ENCODE results near the gene AK8.

The AK8 gene

DNA sequence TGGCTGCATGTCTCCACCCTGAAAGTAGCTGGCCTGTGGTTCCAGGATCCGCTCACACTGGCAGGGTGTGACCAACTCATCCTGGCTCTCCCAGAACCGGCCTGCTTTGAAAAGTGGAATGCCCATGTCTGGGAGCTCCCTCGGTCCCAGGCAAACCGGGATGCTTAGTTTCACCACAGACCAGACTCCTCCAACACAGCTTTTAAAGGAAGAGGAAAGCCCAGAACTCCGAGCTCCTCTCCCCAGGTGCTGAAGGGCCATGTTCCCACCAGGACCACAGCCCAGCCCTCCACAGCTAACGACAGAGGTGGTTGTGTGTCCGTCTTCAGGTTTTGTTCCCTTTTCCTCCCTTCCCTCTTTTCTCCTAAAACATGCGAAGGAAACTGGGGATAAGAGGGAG, 169.8 kb downstream of the AK8 start:
- no peak for DNase-seq (ENCODE audit: extremely low spot score)
- no peak for TF ChIP-seq FOXA1 (IDR thresholded peaks at IDR 0.05)
- TF ChIP-seq LEF1 (IDR thresholded peaks at IDR 0.05; ENCODE audit: borderline replicate concordance) = no peak
- TF ChIP-seq, protein P1, sequence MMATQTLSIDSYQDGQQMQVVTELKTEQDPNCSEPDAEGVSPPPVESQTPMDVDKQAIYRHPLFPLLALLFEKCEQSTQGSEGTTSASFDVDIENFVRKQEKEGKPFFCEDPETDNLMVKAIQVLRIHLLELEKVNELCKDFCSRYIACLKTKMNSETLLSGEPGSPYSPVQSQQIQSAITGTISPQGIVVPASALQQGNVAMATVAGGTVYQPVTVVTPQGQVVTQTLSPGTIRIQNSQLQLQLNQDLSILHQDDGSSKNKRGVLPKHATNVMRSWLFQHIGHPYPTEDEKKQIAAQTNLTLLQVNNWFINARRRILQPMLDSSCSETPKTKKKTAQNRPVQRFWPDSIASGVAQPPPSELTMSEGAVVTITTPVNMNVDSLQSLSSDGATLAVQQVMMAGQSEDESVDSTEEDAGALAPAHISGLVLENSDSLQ (IDR thresholded peaks at IDR 0.05) = no peak
- no peak for TF ChIP-seq TARDBP (IDR thresholded peaks at IDR 0.05)
- TF ChIP-seq NFRKB (IDR thresholded peaks at IDR 0.05) = no peak
- ChIA-PET CTCF (no interaction called here), POLR2A (no interaction called here)

DNA sequence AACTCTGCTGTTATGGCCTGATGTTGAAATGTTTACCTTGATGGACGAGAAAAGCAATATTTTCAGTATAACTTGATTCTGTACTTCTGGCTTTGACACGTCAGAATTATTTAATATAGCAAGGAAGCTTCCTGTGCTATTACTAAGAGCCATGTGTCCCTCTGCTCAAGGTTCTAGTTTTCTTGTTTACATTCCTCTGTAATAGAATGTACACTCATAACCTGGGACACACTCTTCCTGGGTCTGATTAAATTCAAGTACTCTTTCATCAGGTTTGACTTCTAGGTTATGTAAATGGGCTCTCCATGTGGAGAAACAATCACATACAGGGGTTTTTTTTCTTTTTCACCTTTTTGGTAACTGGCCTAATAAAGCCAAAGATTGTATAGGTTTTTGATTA, 174.7 kb downstream of the AK8 start:
- CTCF ChIA-PET = no interaction called here
- POLR2A ChIA-PET = no interaction called here

DNA sequence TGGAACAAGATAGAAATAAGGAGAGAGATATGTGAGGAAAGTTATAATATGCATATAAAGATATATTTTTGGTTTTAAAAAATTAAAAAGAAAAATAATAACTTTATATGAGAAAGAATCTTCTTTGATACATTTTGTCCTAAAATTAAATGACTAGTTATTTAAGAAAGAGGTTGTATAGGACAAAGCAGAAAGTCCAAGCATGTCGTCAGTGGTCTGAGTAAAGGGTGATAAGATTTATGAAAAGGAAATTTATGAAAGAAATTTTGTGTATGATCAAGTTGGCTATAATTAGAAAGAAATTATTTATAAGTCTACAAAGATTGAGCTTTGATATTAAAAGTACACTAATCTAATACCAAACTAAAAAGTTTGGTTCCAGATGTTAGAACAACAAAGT, 175.8 kb downstream of the AK8 start:
- ChIA-PET POLR2A (no interaction called here), CTCF (no interaction called here)
- no peak for DNase-seq (ENCODE audit: extremely low spot score)
- TF ChIP-seq LEF1 (IDR thresholded peaks at IDR 0.05; ENCODE audit: borderline replicate concordance) (no peak), TARDBP (IDR thresholded peaks at IDR 0.05) (no peak), SUZ12 (IDR thresholded peaks at IDR 0.05) (no peak), L3MBTL2 (conservative IDR thresholded peaks at IDR 0.05) (no peak), CTBP1 (IDR thresholded peaks at IDR 0.05; ENCODE audit: borderline replicate concordance) (no peak), FOXK2 (IDR thresholded peaks at IDR 0.05) (no peak), FOXM1 (IDR thresholded peaks at IDR 0.05; ENCODE audit: borderline replicate concordance) (no peak), ZNF384 (IDR thresholded peaks at IDR 0.05) (no peak), NFRKB (IDR thresholded peaks at IDR 0.05) (no peak), ARNT (IDR thresholded peaks at IDR 0.05) (no peak), FOXA1 (IDR thresholded peaks at IDR 0.05) (no peak), BHLHE40 (IDR thresholded peaks at IDR 0.05; ENCODE audit: borderline replicate concordance) (no peak), ELF4 (IDR thresholded peaks at IDR 0.05) (no peak), HDGF (IDR thresholded peaks at IDR 0.05; ENCODE audit: borderline replicate concordance) (no peak), SP1 (IDR thresholded peaks at IDR 0.05) (no peak)
- TF ChIP-seq, protein P1 (IDR thresholded peaks at IDR 0.05) = no peak

More for the DNA sequence above, 174.7 kb downstream of the AK8 start:
- TF ChIP-seq, protein P1 (IDR thresholded peaks at IDR 0.05) = no peak
- TF ChIP-seq NFRKB (IDR thresholded peaks at IDR 0.05) (no peak), HDGF (IDR thresholded peaks at IDR 0.05; ENCODE audit: borderline replicate concordance) (no peak), FOXA1 (IDR thresholded peaks at IDR 0.05) (no peak), CTBP1 (IDR thresholded peaks at IDR 0.05; ENCODE audit: borderline replicate concordance) (no peak), ELF4 (IDR thresholded peaks at IDR 0.05) (no peak), SUZ12 (IDR thresholded peaks at IDR 0.05) (no peak), TARDBP (IDR thresholded peaks at IDR 0.05) (no peak), BHLHE40 (IDR thresholded peaks at IDR 0.05; ENCODE audit: borderline replicate concordance) (no peak), ZNF384 (IDR thresholded peaks at IDR 0.05) (no peak), L3MBTL2 (conservative IDR thresholded peaks at IDR 0.05) (no peak), SP1 (IDR thresholded peaks at IDR 0.05) (no peak), LEF1 (IDR thresholded peaks at IDR 0.05; ENCODE audit: borderline replicate concordance) (no peak), FOXM1 (IDR thresholded peaks at IDR 0.05; ENCODE audit: borderline replicate concordance) (no peak), ARNT (IDR thresholded peaks at IDR 0.05) (no peak), FOXK2 (IDR thresholded peaks at IDR 0.05) (no peak)
- DNase-seq (ENCODE audit: extremely low spot score) = no peak

DNA sequence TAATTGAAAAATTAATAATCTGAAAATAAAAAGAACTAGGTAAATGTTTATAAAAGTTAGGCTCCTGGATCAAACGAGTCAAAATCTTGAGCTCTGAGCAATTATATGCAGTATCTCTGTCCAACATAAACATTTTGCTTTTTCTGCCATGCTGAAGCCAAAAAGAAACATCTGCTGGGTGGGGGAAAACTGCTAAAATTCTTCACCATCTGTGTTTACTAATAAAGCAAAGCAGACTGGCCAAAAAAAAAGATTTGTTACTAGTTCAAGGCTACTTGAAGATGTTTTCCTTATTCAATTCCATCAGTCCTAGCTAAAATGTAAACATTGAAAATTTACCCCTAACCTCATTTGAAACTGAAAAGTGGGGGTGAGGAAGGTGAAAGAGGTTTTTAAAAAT, 178.1 kb downstream of the AK8 start:
- DNase-seq (ENCODE audit: extremely low spot score) = no peak
- ChIA-PET CTCF (no interaction called here), POLR2A (no interaction called here)
- TF ChIP-seq L3MBTL2 (conservative IDR thresholded peaks at IDR 0.05) = no peak
- no peak for TF ChIP-seq SUZ12 (IDR thresholded peaks at IDR 0.05)
- TF ChIP-seq FOXK2 (IDR thresholded peaks at IDR 0.05) = no peak
- TF ChIP-seq ELF4 (IDR thresholded peaks at IDR 0.05) = no peak
- TF ChIP-seq HDGF (IDR thresholded peaks at IDR 0.05; ENCODE audit: borderline replicate concordance) = no peak
- no peak for TF ChIP-seq FOXM1 (IDR thresholded peaks at IDR 0.05; ENCODE audit: borderline replicate concordance)
- TF ChIP-seq CTBP1 (IDR thresholded peaks at IDR 0.05; ENCODE audit: borderline replicate concordance) = no peak
- TF ChIP-seq, protein P1 (IDR thresholded peaks at IDR 0.05) = no peak
- TF ChIP-seq ZNF384 (IDR thresholded peaks at IDR 0.05) = no peak
- TF ChIP-seq BHLHE40 (IDR thresholded peaks at IDR 0.05; ENCODE audit: borderline replicate concordance) = no peak
- no peak for TF ChIP-seq TARDBP (IDR thresholded peaks at IDR 0.05)
- TF ChIP-seq FOXA1 (IDR thresholded peaks at IDR 0.05) = no peak
- no peak for TF ChIP-seq NFRKB (IDR thresholded peaks at IDR 0.05)
- TF ChIP-seq ARNT (IDR thresholded peaks at IDR 0.05) = no peak
- no peak for TF ChIP-seq LEF1 (IDR thresholded peaks at IDR 0.05; ENCODE audit: borderline replicate concordance)
- TF ChIP-seq SP1 (IDR thresholded peaks at IDR 0.05) = no peak

DNA sequence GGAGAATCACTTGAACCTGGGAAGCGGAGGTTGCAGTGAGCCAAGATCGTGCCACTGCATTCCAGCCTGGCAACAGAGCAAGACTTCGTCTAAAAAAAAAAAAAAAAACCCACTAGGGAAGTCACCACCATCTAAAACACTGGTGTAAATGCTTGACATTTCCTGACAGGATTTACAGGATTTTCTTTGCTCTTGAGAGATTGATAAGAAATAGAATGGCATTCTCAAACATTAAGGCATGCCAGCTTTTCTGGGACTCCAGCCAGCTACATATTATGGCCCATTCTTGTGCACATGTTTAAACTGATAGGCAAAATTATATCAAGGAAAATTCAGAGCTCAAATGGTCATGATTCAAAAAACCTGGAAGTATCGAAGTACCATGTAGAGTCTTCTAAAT, 179.1 kb downstream of the AK8 start:
- ChIA-PET CTCF (no interaction called here), POLR2A (no interaction called here)

More for the DNA sequence above, 179.1 kb downstream of the AK8 start:
- no peak for DNase-seq (ENCODE audit: extremely low spot score)
- no peak for TF ChIP-seq HDGF (IDR thresholded peaks at IDR 0.05; ENCODE audit: borderline replicate concordance)
- no peak for TF ChIP-seq LEF1 (IDR thresholded peaks at IDR 0.05; ENCODE audit: borderline replicate concordance)
- no peak for TF ChIP-seq NFRKB (IDR thresholded peaks at IDR 0.05)
- no peak for TF ChIP-seq ZNF384 (IDR thresholded peaks at IDR 0.05)
- TF ChIP-seq ARNT (IDR thresholded peaks at IDR 0.05) = no peak
- TF ChIP-seq SP1 (IDR thresholded peaks at IDR 0.05) = no peak
- no peak for TF ChIP-seq SUZ12 (IDR thresholded peaks at IDR 0.05)
- TF ChIP-seq ELF4 (IDR thresholded peaks at IDR 0.05) = no peak
- no peak for TF ChIP-seq BHLHE40 (IDR thresholded peaks at IDR 0.05; ENCODE audit: borderline replicate concordance)
- TF ChIP-seq, protein P1 (IDR thresholded peaks at IDR 0.05) = no peak
- no peak for TF ChIP-seq CTBP1 (IDR thresholded peaks at IDR 0.05; ENCODE audit: borderline replicate concordance)
- no peak for TF ChIP-seq L3MBTL2 (conservative IDR thresholded peaks at IDR 0.05)
- no peak for TF ChIP-seq TARDBP (IDR thresholded peaks at IDR 0.05)
